ENCODE results near the gene ZSCAN20. TPM values are rescaled to one million over a fixed set of nuclear protein-coding genes. Genes with fewer than 3 reads are reported as not detected.
A peak's percentile ranks its signal among the peaks of the same experiment; 100 is the strongest.

ZSCAN20 gene
- total and polyA plus RNA-seq, 9 of the 15 experiments (the other 6 are each of a cell fraction or from before 2014, with no cell fraction given), result 0.36 to 3.3 (median 2.0) TPM

DNA sequence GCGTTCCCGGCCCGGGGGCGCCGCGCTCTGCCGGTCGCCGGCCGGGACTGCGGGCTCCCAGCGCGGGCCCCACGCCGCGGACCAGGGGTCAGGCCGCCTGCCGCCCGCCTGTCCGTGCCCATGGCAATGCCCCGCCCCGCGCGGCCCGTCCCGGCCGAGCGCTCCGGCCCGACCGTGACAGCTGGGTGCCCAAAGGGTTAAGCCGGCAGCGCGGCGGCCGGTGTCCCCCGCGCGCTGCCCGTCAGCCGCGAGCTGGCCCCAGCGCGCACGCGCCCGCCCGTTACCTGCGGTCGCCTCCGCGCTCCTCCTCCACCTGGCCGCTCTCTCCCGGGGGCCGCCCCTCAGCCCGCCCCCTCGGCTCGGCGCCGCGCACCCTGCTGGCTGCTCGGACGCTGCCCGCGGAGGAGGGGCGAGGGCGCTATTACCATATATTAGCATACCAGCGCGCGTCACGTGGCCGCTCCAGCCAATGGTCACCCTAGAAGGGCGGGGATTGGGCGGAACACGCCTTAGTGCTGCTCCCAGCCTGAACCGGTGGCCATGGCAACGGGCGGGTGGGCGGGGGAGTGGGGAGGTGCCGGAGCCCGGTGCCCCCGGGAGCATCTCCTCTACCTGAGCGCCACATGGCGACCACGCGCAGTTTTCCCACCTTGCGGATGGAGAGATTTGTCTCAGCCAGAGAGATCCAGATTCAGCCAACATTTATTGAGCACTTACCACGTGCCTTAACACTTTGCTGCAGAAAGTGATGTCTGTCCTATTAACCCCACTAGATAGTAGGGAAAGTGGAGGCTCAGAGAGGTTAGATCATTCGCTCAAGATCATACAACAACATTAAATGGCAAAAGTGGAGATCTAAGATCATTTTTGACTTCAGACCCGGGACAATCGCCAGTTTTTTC, 41.5 kb upstream of the ZSCAN20 start, which contains the start of gene PHC2:
PHC2 (minus strand) TSS at position 404 of the 902 bp plus-strand sequence. CDS start 55,556 bp downstream, outside the sequence.
- DNase-seq (ENCODE audit: extremely low read depth in 1 of 4, low spot score in 3 of 4) (peak; percentile 99), FAIRE-seq (peak; percentile 85), ATAC-seq (peak; percentile 100)
- ChIA-PET CTCF (ENCODE audit: low intra/inter-chr PET ratio) (interaction anchor here (0.6 to 0.7 kb wide), 2 partner anchors 652 to 1357 kb away, joined by 4 read pairs; no protein-coding TSS in a partner anchor), POLR2A (interaction anchor here (0.6 kb wide), 2 partner anchors 61 to 500 kb away, joined by 3 read pairs; no protein-coding TSS in a partner anchor)
- in situ Hi-C loops (cut with MboI), result no loop called here
- H4K20me1 ChIP-seq (replicated peaks; ENCODE audit: control insufficient read depth, insufficient read depth, low read length), result peaks cover 12% of the 10 kb centered on the region
- no peaks in the 10 kb centered on the region for H3K9me3 ChIP-seq (replicated peaks; ENCODE audit: control insufficient read depth, insufficient read depth, low read depth, low read length)
- H3K9ac ChIP-seq (ENCODE audit: insufficient read depth in 1 of 2, low read depth in 2 of 2, low read length in 2 of 2), result peak within 1 kb of the TSS; percentile 16 to 91; a peak in 3 of 4 replicates
- under 1% methylated on average over 75 of the region's 91 CpGs for WGBS (ENCODE audit: insufficient coverage, low coverage, missing lambda C conversion rate)
- peak within 1 kb of the TSS; percentile 77 for H2AFZ ChIP-seq (ENCODE audit: low read depth, low read length)
- H3K36me3 ChIP-seq (ENCODE audit: control insufficient read depth, insufficient read depth, low read length), result no peaks in the 10 kb centered on the region
- BruUV-seq (replicated peaks), result no TSS peak
- H3K9me1 ChIP-seq (ENCODE audit: control insufficient read depth, insufficient read depth, low read length), result no peaks in the 10 kb centered on the region
- peak within 1 kb of the TSS; percentile 60 for H3K4me3 ChIP-seq
- H3K27ac ChIP-seq (ENCODE audit: extremely low read depth, low read depth, low read length), result no peak within 1 kb of the TSS
- H3K4me2 ChIP-seq (ENCODE audit: insufficient read depth, low read length), result peak within 1 kb of the TSS; percentile 61
- H3K79me2 ChIP-seq (ENCODE audit: control insufficient read depth, insufficient read depth, low read length), result no peaks in the 10 kb centered on the region
- H3K4me1 ChIP-seq (replicated peaks in 1 of 2; ENCODE audit: control insufficient read depth in 2 of 2, insufficient read depth in 2 of 2, low read length in 2 of 2), result peaks cover 9 to 10% of the 10 kb centered on the region in 2 experiments
- intact Hi-C loops (cut with micrococcal nuclease), result no loop called here
- peaks cover 18 to 20% of the 10 kb centered on the region in 2 experiments for H3K27me3 ChIP-seq (ENCODE audit: control insufficient read depth in 2 of 2, insufficient read depth in 2 of 2, low read length in 2 of 2)
- TF ChIP-seq ZNF354B (CRISPR knock-in tag; IDR thresholded peaks at IDR 0.05) (no peak), ZNF282 (CRISPR knock-in tag; IDR thresholded peaks at IDR 0.05) (no peak), HNRNPH1 (optimal IDR thresholded peaks at IDR 0.05; ENCODE audit: low read depth, low read length) (no peak), BMI1 (IDR thresholded peaks at IDR 0.05; ENCODE audit: low read length) (0 out of 2 replicates have a peak, but pooled peaks have one; percentile 44), CREM (IDR thresholded peaks at IDR 0.05; ENCODE audit: low read depth) (0 out of 2 replicates have a peak, but pooled peaks have one; percentile 24), CHCHD3 (CRISPR knock-in tag; IDR thresholded peaks at IDR 0.05) (no peak), RBFOX2 (IDR thresholded peaks at IDR 0.05; ENCODE audit: low read depth, low read length) (peak; percentile 53), RBBP5 (IDR thresholded peaks at IDR 0.05; ENCODE audit: borderline replicate concordance, insufficient read depth, low read length, poor library complexity, severe bottlenecking) (peak; percentile 59), HIVEP1 (CRISPR knock-in tag; IDR thresholded peaks at IDR 0.05) (no peak), EGR1 (conservative IDR thresholded peaks at IDR 0.05) (peak; percentile 42; the same call in 1 of the 2 replicates), NCOA4 (IDR thresholded peaks at IDR 0.05; ENCODE audit: partially characterized antibody) (no peak), NUFIP1 (IDR thresholded peaks at IDR 0.05; ENCODE audit: partially characterized antibody) (no peak), GATAD2B (IDR thresholded peaks at IDR 0.05; ENCODE audit: borderline replicate concordance) (peak; percentile 72), BHLHE40 (IDR thresholded peaks at IDR 0.05; ENCODE audit: low read length) (peak; percentile 58), SP1 (CRISPR knock-in tag; IDR thresholded peaks at IDR 0.05) (peak; percentile 68), FIP1L1 (IDR thresholded peaks at IDR 0.05; ENCODE audit: low read depth, low read length, poor library complexity, severe bottlenecking) (no peak), HNRNPL (IDR thresholded peaks at IDR 0.05; ENCODE audit: low read depth, low read length) (0 out of 2 replicates have a peak, but pooled peaks have one; percentile 26)
- TF ChIP-seq, protein P1, sequence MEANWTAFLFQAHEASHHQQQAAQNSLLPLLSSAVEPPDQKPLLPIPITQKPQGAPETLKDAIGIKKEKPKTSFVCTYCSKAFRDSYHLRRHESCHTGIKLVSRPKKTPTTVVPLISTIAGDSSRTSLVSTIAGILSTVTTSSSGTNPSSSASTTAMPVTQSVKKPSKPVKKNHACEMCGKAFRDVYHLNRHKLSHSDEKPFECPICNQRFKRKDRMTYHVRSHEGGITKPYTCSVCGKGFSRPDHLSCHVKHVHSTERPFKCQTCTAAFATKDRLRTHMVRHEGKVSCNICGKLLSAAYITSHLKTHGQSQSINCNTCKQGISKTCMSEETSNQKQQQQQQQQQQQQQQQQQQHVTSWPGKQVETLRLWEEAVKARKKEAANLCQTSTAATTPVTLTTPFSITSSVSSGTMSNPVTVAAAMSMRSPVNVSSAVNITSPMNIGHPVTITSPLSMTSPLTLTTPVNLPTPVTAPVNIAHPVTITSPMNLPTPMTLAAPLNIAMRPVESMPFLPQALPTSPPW (CRISPR knock-in tag; IDR thresholded peaks at IDR 0.05), result peak; percentile 76
- TF ChIP-seq, protein P2, sequence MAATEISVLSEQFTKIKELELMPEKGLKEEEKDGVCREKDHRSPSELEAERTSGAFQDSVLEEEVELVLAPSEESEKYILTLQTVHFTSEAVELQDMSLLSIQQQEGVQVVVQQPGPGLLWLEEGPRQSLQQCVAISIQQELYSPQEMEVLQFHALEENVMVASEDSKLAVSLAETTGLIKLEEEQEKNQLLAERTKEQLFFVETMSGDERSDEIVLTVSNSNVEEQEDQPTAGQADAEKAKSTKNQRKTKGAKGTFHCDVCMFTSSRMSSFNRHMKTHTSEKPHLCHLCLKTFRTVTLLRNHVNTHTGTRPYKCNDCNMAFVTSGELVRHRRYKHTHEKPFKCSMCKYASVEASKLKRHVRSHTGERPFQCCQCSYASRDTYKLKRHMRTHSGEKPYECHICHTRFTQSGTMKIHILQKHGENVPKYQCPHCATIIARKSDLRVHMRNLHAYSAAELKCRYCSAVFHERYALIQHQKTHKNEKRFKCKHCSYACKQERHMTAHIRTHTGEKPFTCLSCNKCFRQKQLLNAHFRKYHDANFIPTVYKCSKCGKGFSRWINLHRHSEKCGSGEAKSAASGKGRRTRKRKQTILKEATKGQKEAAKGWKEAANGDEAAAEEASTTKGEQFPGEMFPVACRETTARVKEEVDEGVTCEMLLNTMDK (IDR thresholded peaks at IDR 0.05; ENCODE audit: borderline replicate concordance, insufficient read depth, low read depth, low read length, poor library complexity, severe bottlenecking), result peak; percentile 16

All from K562 (cell line).